Body of pancreas (tissue), 4 donors: ENCODE results near the gene PRAF2. TPM values are rescaled to one million over a fixed set of nuclear protein-coding genes. Genes with fewer than 3 reads are reported as not detected.

Experiments
- ATAC-seq: fragments of 150-250 bp; one replicate; pipeline ENCODE4 v1.9.1; 2016
- DNase-seq, 4 donors: peaks; one replicate each; pipeline ENCODE4 v3.0.0-alpha.2; 2019
- H3K27ac ChIP-seq, 4 donors: fragments of 200-600 bp; sonication (generic); 1 replicate in 3 of 4; 2 replicates in 1 of 4; pipeline versions ENCODE4 v1.5.1 to v1.6.1; 2016 to 2019; ENCODE audit warnings: mild to moderate bottlenecking in 1 of 4, mixed read lengths in 1 of 4, moderate library complexity in 1 of 4
- H3K27me3 ChIP-seq, 2 donors: fragments of 200-600 bp; sonication (generic); one replicate each; pipeline ENCODE4 v1.6.0; 2016; ENCODE audit warnings: mild to moderate bottlenecking in 1 of 2
- H3K36me3 ChIP-seq, 2 donors: fragments of 200-600 bp; sonication (generic); replicated peaks in 1 of 2; 2 replicates each; pipeline ENCODE4 v1.5.1; 2016; ENCODE audit warnings: low read depth in 2 of 2; ENCODE audit not compliant: insufficient read depth in 1 of 2
- H3K4me1 ChIP-seq: fragments of 200-600 bp; sonication (generic); one replicate; pipeline ENCODE4 v1.6.0; 2016
- H3K4me3 ChIP-seq, 2 donors: fragments of 200-600 bp; sonication (generic); 1 replicate in 1 of 2; 2 replicates in 1 of 2; pipeline ENCODE4 v1.5.1; 2016 to 2019
- H3K9me3 ChIP-seq, 3 donors: fragments of 200-600 bp; sonication (generic); 1 replicate in 2 of 3; 2 replicates in 1 of 3; pipeline ENCODE4 v1.5.1; 2016
- CTCF ChIP-seq, 7 experiments: fragments of 450-650 bp in 4 of 7; fragments of 200-600 bp in 3 of 7; sonication (generic) in 3 of 7; IDR thresholded peaks; one replicate each; pipeline ENCODE4 v1.5.1; 2016 to 2019; ENCODE audit warnings: antibody characterized with exemption in 7 of 7
- POLR2A ChIP-seq, 3 donors: fragments of 450-650 bp; IDR thresholded peaks; one replicate each; pipeline ENCODE4 v1.6.1; 2016; ENCODE audit warnings: antibody characterized with exemption in 3 of 3, mild to moderate bottlenecking in 2 of 3
- WGBS, 2 donors: methylation state at CpG; one replicate each; pipeline ENCODE4 v1.1.5; 2017; 5-methylcytosine and 5-hydroxymethylcytosine counted together
- intact Hi-C: fragments of 100-400 bp; cut with DNase I; formaldehyde crosslinking; loops from one replicate; pipeline ENCODE4 v1.15.1; 2023
- small RNA-seq: library from RNA; depleted of rRNA; stranded (forward); fragments of <200 nt; gene quantifications from one replicate; pipeline ENCODE3, GENCODE V24; 2016
- total RNA-seq, 2 donors: library from RNA; depleted of rRNA; stranded (reverse); fragments of >200 nt; gene quantifications; one replicate each; pipeline ENCODE4 v1.1.0, GENCODE V29; 2016

PRAF2 gene
- total RNA-seq, 2 donors from 2014 or later, result 5.4 to 10.9 TPM

- DNase-seq (no peak), ATAC-seq (peak; percentile 15)
- Histone ChIP-seq H3K4me3 (no peak overlapping the region), H3K9me3 (no peaks in the 10 kb centered on the region), H3K4me1 (no peaks in the 10 kb centered on the region), H3K36me3 (peaks cover 0 to 3% of the 10 kb centered on the region in 2 donors), H3K27me3 (no peaks in the 10 kb centered on the region), H3K27ac (no peak overlapping the region)
- WGBS, 2 donors, result 76% methylated on average over 2 of the region's 6 CpGs; no CpG with 5 or more reads in 1 of the 2 donors
- intact Hi-C loops, result no loop called here
- TF ChIP-seq POLR2A (IDR thresholded peaks at IDR 0.05) (no peak), CTCF (IDR thresholded peaks at IDR 0.05) (no peak)
These were observed 43.9 kb downstream of the PRAF2 start for GRCh38 chrX:49029876-49030275.

Small RNAs within 50 kb of the gene (small RNA-seq; reads per million reads assigned to genes)
- not detected for gene RNU4-52P

Other genes with a start within 250 kb of the PRAF2 start
- not detected for gene ERAS, start 247.5 kb downstream of the PRAF2 start, total RNA-seq
- gene PCSK1N, start 238.4 kb downstream of the PRAF2 start, total RNA-seq, result 100 to 1,000 TPM; 110 to 196 TPM
- gene TIMM17B, start 176.2 kb downstream of the PRAF2 start, total RNA-seq, result 10 to 100 TPM; 24.4 to 35.3 TPM
- 10 to 100 TPM; 43.6 to 48.1 TPM for gene PQBP1, start 176.1 kb downstream of the PRAF2 start, total RNA-seq
- 10 to 100 TPM; 12.5 to 20.1 TPM for gene SLC35A2, start 162.4 kb downstream of the PRAF2 start, total RNA-seq
- gene PIM2, start 155.0 kb downstream of the PRAF2 start, total RNA-seq, result 1 to 10 TPM; 2.3 to 7.9 TPM
- 10 to 100 TPM; 23.6 to 40.2 TPM for gene OTUD5, start 116.4 kb downstream of the PRAF2 start, total RNA-seq
- gene KCND1, start 102.2 kb downstream of the PRAF2 start, total RNA-seq, result 1 to 10 TPM in 1 of 2 donors, under 1 TPM in 1; 0.52 to 1.3 TPM
- gene GRIPAP1, start 71.7 kb downstream of the PRAF2 start, total RNA-seq, result 10 to 100 TPM; 22.8 to 42.5 TPM
- gene TFE3, start 30.6 kb downstream of the PRAF2 start, total RNA-seq, result 10 to 100 TPM; 24.9 to 71.9 TPM
- 10 to 100 TPM in 1 of 2 donors, 1 to 10 TPM in 1; 6.5 to 13.8 TPM for gene CCDC120, start 15.0 kb downstream of the PRAF2 start, total RNA-seq
- gene WDR45, start 5.9 kb upstream of the PRAF2 start, total RNA-seq, result 10 to 100 TPM; 59.4 to 77.1 TPM
- 10 to 100 TPM; 12.9 to 15.3 TPM for gene GPKOW, start 49.7 kb upstream of the PRAF2 start, total RNA-seq
- 10 to 100 TPM; 13.2 to 40.9 TPM for gene MAGIX, start 88.8 kb upstream of the PRAF2 start, total RNA-seq
- gene PLP2, start 97.9 kb upstream of the PRAF2 start, total RNA-seq, result 10 to 100 TPM; 19.4 to 30.1 TPM
- 10 to 100 TPM in 1 of 2 donors, 1 to 10 TPM in 1; 7.5 to 13.2 TPM for gene PRICKLE3, start 112.4 kb upstream of the PRAF2 start, total RNA-seq
- 1 to 10 TPM; 5.4 to 6.6 TPM for gene SYP, start 126.2 kb upstream of the PRAF2 start, total RNA-seq
- under 1 TPM in 1 of 2 donors, not detected in 1; 0.26 TPM for gene CACNA1F, start 159.3 kb upstream of the PRAF2 start, total RNA-seq
- gene CCDC22, start 161.5 kb upstream of the PRAF2 start, total RNA-seq, result 1 to 10 TPM; 8.2 to 9.1 TPM
- not detected for gene FOXP3, start 190.7 kb upstream of the PRAF2 start, total RNA-seq
- 10 to 100 TPM in 1 of 2 donors, 1 to 10 TPM in 1; 3.0 to 16.3 TPM for gene PPP1R3F, start 195.8 kb upstream of the PRAF2 start, total RNA-seq
- gene GAGE10, start 229.6 kb upstream of the PRAF2 start, total RNA-seq, result not detected
- gene GAGE12J, start 248.0 kb upstream of the PRAF2 start, total RNA-seq, result not detected